Measurements from ENCODE around the gene HIBADH.

The HIBADH gene

GRCh38 chr7:27690649-27691048 lies 28.0 kb upstream of the HIBADH start:
- Histone ChIP-seq H3K4ac (ENCODE audit: low read depth in 1 of 2, low read length in 2 of 2) (no peak overlapping the region), H3K36me3 (ENCODE audit: control insufficient read depth in 1 of 2, insufficient read depth in 2 of 2, low read depth in 1 of 2, low read length in 2 of 2) (no peaks in the 10 kb centered on the region), H3K27ac (ENCODE audit: low read length, poor library complexity, severe bottlenecking) (no peak overlapping the region), H3K79me1 (replicated peaks; ENCODE audit: low read length, poor library complexity, severe bottlenecking) (no peaks in the 10 kb centered on the region), H2BK120ac (ENCODE audit: low read depth, low read length) (no peak overlapping the region), H3K4me3 (ENCODE audit: insufficient read depth in 1 of 2, low read depth in 1 of 2, low read length in 2 of 2) (no peak overlapping the region), H3K18ac (ENCODE audit: low read depth in 1 of 2, low read length in 2 of 2) (no peak overlapping the region), H2AK5ac (ENCODE audit: low read length, severe bottlenecking) (no peak overlapping the region), H4K8ac (ENCODE audit: low read length) (no peak overlapping the region), H3K14ac (ENCODE audit: low read length in 2 of 2) (no peak overlapping the region), H2BK12ac (ENCODE audit: low read length in 2 of 2) (no peak overlapping the region), H3K4me1 (ENCODE audit: control insufficient read depth, insufficient read depth, low read depth, low read length) (no peaks in the 10 kb centered on the region), H3K9me3 (ENCODE audit: control insufficient read depth, low read length) (no peaks in the 10 kb centered on the region), H4K91ac (ENCODE audit: low read length) (no peak overlapping the region), H2BK15ac (ENCODE audit: low read depth, poor library complexity, severe bottlenecking) (no peak overlapping the region), H3K27me3 (ENCODE audit: control insufficient read depth in 1 of 2, insufficient read depth in 1 of 2, low read length in 2 of 2) (no peaks in the 10 kb centered on the region), H2AFZ (ENCODE audit: low read depth, low read length) (no peak overlapping the region), H2BK5ac (ENCODE audit: low read depth, low read length, poor library complexity, severe bottlenecking) (no peak overlapping the region), H3K4me2 (ENCODE audit: low read length, poor library complexity, severe bottlenecking) (no peak overlapping the region), H3K23ac (ENCODE audit: low read length in 2 of 2) (no peak overlapping the region), H3K9ac (ENCODE audit: low read length) (no peak overlapping the region)
- DNase-seq: no peak

DNA sequence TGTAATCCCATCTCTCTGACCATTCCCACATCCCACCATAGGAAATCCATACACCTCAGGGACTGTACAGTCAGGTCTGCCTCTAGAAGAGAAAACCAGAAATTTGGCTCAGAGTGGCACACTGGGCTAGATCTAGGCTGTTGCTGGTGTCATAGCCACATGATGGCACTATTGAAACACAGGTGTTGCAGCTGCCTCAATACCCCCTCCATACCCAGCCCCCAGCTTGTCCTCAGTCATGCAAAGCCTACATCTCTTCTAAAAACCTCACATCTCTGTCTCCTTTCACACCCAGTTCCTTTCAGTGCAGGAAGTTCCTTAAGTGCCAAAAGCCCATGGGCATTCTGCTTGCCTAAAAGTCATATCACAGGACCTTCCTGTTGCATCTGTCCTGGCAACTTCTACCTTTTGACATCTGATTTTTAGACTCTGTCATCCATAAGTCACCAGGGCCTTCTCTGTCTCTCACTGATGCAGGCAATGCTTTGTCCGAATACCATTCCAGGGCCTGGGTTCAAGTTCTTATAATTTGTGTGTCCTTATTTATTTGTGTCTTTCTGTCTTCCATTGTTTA lies 27.0 kb upstream of the HIBADH start:
- peak; percentile 18 for DNase-seq
- Histone ChIP-seq H3K4me1 (ENCODE audit: control insufficient read depth, insufficient read depth, low read depth, low read length) (no peaks in the 10 kb centered on the region), H2BK15ac (ENCODE audit: low read depth, poor library complexity, severe bottlenecking) (no peak overlapping the region), H3K14ac (ENCODE audit: low read length in 2 of 2) (no peak overlapping the region), H3K9me3 (ENCODE audit: control insufficient read depth, low read length) (no peaks in the 10 kb centered on the region), H4K91ac (ENCODE audit: low read length) (no peak overlapping the region), H3K4me3 (ENCODE audit: insufficient read depth in 1 of 2, low read depth in 1 of 2, low read length in 2 of 2) (no peak overlapping the region), H2BK5ac (ENCODE audit: low read depth, low read length, poor library complexity, severe bottlenecking) (no peak overlapping the region), H2BK120ac (ENCODE audit: low read depth, low read length) (no peak overlapping the region), H3K23ac (ENCODE audit: low read length in 2 of 2) (no peak overlapping the region), H3K79me1 (replicated peaks; ENCODE audit: low read length, poor library complexity, severe bottlenecking) (no peaks in the 10 kb centered on the region), H3K4me2 (ENCODE audit: low read length, poor library complexity, severe bottlenecking) (no peak overlapping the region), H4K8ac (ENCODE audit: low read length) (no peak overlapping the region), H2BK12ac (ENCODE audit: low read length in 2 of 2) (no peak overlapping the region), H2AFZ (ENCODE audit: low read depth, low read length) (no peak overlapping the region), H2AK5ac (ENCODE audit: low read length, severe bottlenecking) (no peak overlapping the region), H3K36me3 (ENCODE audit: control insufficient read depth in 1 of 2, insufficient read depth in 2 of 2, low read depth in 1 of 2, low read length in 2 of 2) (no peaks in the 10 kb centered on the region), H3K9ac (ENCODE audit: low read length) (no peak overlapping the region), H3K4ac (ENCODE audit: low read depth in 1 of 2, low read length in 2 of 2) (no peak overlapping the region), H3K27ac (ENCODE audit: low read length, poor library complexity, severe bottlenecking) (no peak overlapping the region), H3K18ac (ENCODE audit: low read depth in 1 of 2, low read length in 2 of 2) (no peak overlapping the region), H3K27me3 (ENCODE audit: control insufficient read depth in 1 of 2, insufficient read depth in 1 of 2, low read length in 2 of 2) (no peaks in the 10 kb centered on the region)
- WGBS: 100% methylated on average over 1 of the region's 1 CpG

GRCh38 chr7:27689150-27689549 lies 26.5 kb upstream of the HIBADH start:
- H2AFZ ChIP-seq (ENCODE audit: low read depth, low read length): no peak overlapping the region
- no peak overlapping the region for H4K8ac ChIP-seq (ENCODE audit: low read length)
- no peaks in the 10 kb centered on the region for H3K4me1 ChIP-seq (ENCODE audit: control insufficient read depth, insufficient read depth, low read depth, low read length)
- H3K23ac ChIP-seq (ENCODE audit: low read length in 2 of 2): no peak overlapping the region
- no peaks in the 10 kb centered on the region for H3K9me3 ChIP-seq (ENCODE audit: control insufficient read depth, low read length)
- no peaks in the 10 kb centered on the region for H3K27me3 ChIP-seq (ENCODE audit: control insufficient read depth in 1 of 2, insufficient read depth in 1 of 2, low read length in 2 of 2)
- 98% methylated on average over 1 of the region's 1 CpG for WGBS
- no peak overlapping the region for H3K4me2 ChIP-seq (ENCODE audit: low read length, poor library complexity, severe bottlenecking)
- H2BK120ac ChIP-seq (ENCODE audit: low read depth, low read length): no peak overlapping the region
- H2BK12ac ChIP-seq (ENCODE audit: low read length in 2 of 2): no peak overlapping the region
- no peak overlapping the region for H3K9ac ChIP-seq (ENCODE audit: low read length)
- H3K4me3 ChIP-seq (ENCODE audit: insufficient read depth in 1 of 2, low read depth in 1 of 2, low read length in 2 of 2): no peak overlapping the region
- no peaks in the 10 kb centered on the region for H3K36me3 ChIP-seq (ENCODE audit: control insufficient read depth in 1 of 2, insufficient read depth in 2 of 2, low read depth in 1 of 2, low read length in 2 of 2)
- DNase-seq: no peak
- H3K4ac ChIP-seq (ENCODE audit: low read depth in 1 of 2, low read length in 2 of 2): no peak overlapping the region
- no peak overlapping the region for H3K18ac ChIP-seq (ENCODE audit: low read depth in 1 of 2, low read length in 2 of 2)
- H3K79me1 ChIP-seq (replicated peaks; ENCODE audit: low read length, poor library complexity, severe bottlenecking): no peaks in the 10 kb centered on the region
- no peak overlapping the region for H2AK5ac ChIP-seq (ENCODE audit: low read length, severe bottlenecking)
- H2BK15ac ChIP-seq (ENCODE audit: low read depth, poor library complexity, severe bottlenecking): no peak overlapping the region
- H3K14ac ChIP-seq (ENCODE audit: low read length in 2 of 2): no peak overlapping the region
- H3K27ac ChIP-seq (ENCODE audit: low read length, poor library complexity, severe bottlenecking): no peak overlapping the region
- H2BK5ac ChIP-seq (ENCODE audit: low read depth, low read length, poor library complexity, severe bottlenecking): no peak overlapping the region
- no peak overlapping the region for H4K91ac ChIP-seq (ENCODE audit: low read length)

- Histone ChIP-seq H3K18ac (ENCODE audit: low read depth in 1 of 2, low read length in 2 of 2) (no peak overlapping the region), H2BK15ac (ENCODE audit: low read depth, poor library complexity, severe bottlenecking) (no peak overlapping the region), H3K14ac (ENCODE audit: low read length in 2 of 2) (no peak overlapping the region), H4K8ac (ENCODE audit: low read length) (no peak overlapping the region), H3K4me2 (ENCODE audit: low read length, poor library complexity, severe bottlenecking) (no peak overlapping the region), H3K23ac (ENCODE audit: low read length in 2 of 2) (no peak overlapping the region), H3K9ac (ENCODE audit: low read length) (no peak overlapping the region), H3K4me1 (ENCODE audit: control insufficient read depth, insufficient read depth, low read depth, low read length) (no peaks in the 10 kb centered on the region), H3K4me3 (ENCODE audit: insufficient read depth in 1 of 2, low read depth in 1 of 2, low read length in 2 of 2) (no peak overlapping the region), H2BK12ac (ENCODE audit: low read length in 2 of 2) (no peak overlapping the region), H2AK5ac (ENCODE audit: low read length, severe bottlenecking) (no peak overlapping the region), H4K91ac (ENCODE audit: low read length) (no peak overlapping the region), H3K4ac (ENCODE audit: low read depth in 1 of 2, low read length in 2 of 2) (no peak overlapping the region), H2BK120ac (ENCODE audit: low read depth, low read length) (no peak overlapping the region), H3K79me1 (replicated peaks; ENCODE audit: low read length, poor library complexity, severe bottlenecking) (no peaks in the 10 kb centered on the region), H3K27ac (ENCODE audit: low read length, poor library complexity, severe bottlenecking) (no peak overlapping the region), H2AFZ (ENCODE audit: low read depth, low read length) (no peak overlapping the region), H3K27me3 (ENCODE audit: control insufficient read depth in 1 of 2, insufficient read depth in 1 of 2, low read length in 2 of 2) (no peaks in the 10 kb centered on the region), H3K9me3 (ENCODE audit: control insufficient read depth, low read length) (no peaks in the 10 kb centered on the region), H3K36me3 (ENCODE audit: control insufficient read depth in 1 of 2, insufficient read depth in 2 of 2, low read depth in 1 of 2, low read length in 2 of 2) (no peaks in the 10 kb centered on the region), H2BK5ac (ENCODE audit: low read depth, low read length, poor library complexity, severe bottlenecking) (no peak overlapping the region)
- 100% methylated on average over 2 of the region's 3 CpGs for WGBS
- DNase-seq: no peak
These were observed 26.0 kb upstream of the HIBADH start for GRCh38 chr7:27688646-27689045.

Measured in mesenchymal stem cell (in vitro differentiated cells and primary cell).